IPS-18c (cell line): ENCODE results near the gene TCEAL5.
"Not testable (repeated sequence)": the region's sequence is repeated elsewhere in the genome, so short reads cannot be mapped to it uniquely, and the experiment has no call there.

Experiments used
- H3K4me3 ChIP-seq: 2 replicates; pipeline ENCODE4 v1.7.0; 2013; ENCODE audit warnings: low read depth, mild to moderate bottlenecking, low read length, moderate library complexity; ENCODE audit not compliant: insufficient read depth
- H3K9me3 ChIP-seq: one replicate; pipeline ENCODE4 v1.6.1; 2013; ENCODE audit warnings: mild to moderate bottlenecking, low read length, moderate library complexity; ENCODE audit not compliant: control insufficient read depth, insufficient read depth

The TCEAL5 gene, protein sequence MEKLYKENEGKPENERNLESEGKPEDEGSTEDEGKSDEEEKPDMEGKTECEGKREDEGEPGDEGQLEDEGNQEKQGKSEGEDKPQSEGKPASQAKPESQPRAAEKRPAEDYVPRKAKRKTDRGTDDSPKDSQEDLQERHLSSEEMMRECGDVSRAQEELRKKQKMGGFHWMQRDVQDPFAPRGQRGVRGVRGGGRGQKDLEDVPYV

DNA sequence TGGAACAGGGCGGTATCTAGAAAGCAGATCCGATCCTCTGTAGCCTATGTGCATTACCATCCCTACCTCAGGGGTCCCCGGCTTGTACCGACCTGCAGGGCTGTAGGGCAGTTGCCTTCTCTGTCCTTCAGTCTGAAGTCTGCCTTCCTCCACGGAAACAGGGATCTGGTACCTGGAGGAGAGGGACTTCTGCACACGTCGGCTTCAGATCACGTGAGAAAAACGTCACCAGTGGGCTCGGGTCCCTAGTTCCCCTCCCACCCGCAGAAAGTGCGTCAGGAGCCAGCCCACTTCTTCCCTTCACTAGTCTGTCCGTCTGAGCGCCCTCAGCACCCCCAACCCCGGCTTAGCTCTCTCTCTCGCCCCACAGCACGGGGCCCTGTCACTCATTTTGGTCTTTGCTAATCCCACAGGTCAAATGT lies at the start of gene TCEAL5:
Gene TCEAL5, minus strand, starts transcription at position 170 of the 422 bp plus-strand sequence. CDS start 2,187 bp downstream, outside the sequence.
- H3K4me3 ChIP-seq: peak within 1 kb of the TSS; percentile 36

DNA sequence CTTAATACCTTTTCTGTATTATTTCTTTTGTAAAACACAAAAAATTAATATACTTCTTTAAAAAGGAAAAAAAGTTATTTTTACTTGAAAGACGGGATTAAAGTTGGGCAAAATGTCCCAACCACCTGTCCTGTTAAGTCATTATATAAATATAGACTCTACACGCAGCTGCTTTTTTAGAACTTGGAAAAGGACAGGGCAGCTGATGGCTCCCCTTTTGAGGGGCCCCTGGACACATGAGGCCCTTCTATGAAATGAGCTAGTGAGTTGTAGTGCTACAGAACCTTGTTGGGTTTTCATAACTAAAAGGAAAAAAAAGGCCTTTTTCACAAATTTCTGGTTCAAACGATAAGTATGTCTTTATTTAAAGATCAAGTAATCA lies 34.8 kb upstream of the TCEAL5 start:
- Histone ChIP-seq H3K4me3 (peak overlapping the region; percentile 87; the same call in 1 of the 2 replicates), H3K9me3 (no peaks in the 10 kb centered on the region)

More for the DNA sequence above, at the start of gene TCEAL5:
- no peaks in the 10 kb centered on the region for H3K9me3 ChIP-seq

DNA sequence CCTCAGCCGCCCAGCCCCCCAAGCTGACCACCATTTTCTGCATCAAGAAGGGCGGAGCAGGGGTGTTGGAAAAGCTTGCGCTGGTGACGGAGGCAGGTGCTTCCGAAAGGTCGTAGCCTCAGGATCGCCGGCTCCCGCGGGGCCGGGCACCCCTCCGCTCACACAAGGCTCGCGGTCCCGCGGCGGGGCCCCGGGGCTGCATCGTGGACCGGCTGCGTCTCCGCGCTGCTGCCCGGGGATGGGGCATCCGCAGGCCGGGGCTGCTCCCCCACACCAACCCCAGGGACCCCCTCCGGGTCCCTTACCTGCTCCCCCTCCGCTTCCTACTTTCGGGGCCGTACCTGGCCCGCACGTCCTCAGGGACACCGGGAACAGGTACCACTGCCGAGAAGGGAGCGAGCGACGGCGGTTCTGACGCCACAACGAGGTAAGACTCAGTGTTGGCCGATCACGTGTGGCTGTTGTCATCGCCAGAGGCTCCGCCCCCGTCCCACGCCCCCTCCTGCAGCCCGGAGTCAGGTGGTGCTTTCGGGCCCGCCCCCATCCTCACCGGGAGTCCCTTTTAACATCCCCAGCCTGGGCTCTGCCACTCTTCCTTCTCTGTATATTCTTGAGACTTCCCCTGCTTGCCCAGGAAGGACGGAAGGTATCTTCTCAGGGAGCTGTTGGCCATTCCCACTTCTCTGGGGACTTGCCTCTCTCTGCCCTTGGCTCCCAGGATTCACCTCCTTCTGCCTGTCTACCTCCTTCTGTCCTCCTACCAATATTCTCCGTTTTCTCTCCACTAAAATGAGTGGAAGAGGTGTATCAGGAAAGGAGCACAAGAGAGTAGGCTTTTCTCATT lies 34.2 kb upstream of the TCEAL5 start, which contains the start of gene BEX2:
Gene BEX2, minus strand, starts transcription at position 436 of the 844 bp plus-strand sequence. CDS start 1,014 bp downstream, outside the sequence.
- H3K4me3 ChIP-seq: peak within 1 kb of the TSS; percentile 87
- no peaks in the 10 kb centered on the region for H3K9me3 ChIP-seq

DNA sequence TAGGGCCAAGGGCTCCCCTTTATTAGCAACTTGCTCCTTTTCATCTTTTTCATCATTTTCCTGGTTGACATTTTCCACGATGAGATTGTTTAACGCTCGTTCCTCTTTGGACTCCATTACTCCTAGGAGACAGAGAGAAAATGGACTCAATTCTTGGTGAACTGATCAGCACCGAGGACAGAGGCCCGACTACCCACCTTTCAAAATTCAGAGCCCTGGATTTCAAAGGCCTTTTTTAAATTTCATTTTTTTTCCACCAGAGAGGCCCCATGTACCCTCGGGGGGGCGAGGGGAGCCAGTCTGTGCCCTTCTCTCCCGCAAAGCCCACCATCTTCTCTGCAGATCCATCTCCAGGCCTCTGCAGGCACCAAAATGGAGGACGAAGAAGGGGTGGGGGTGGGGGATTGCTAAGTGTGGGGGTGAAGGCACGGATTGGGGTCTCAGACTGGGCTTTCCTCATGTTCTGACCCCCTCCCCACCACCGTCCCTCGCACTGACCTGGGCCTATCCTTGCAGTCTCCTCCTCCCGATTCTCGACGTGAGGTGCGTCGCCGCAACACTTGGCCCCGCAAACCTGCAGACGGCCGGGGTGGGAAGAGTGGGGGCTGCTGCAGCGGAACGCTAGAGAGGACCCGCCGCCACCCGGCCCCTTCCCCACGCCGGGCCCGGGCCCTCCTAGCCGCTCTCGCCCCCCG lies 33.5 kb upstream of the TCEAL5 start:
- peak overlapping the region; percentile 87 for H3K4me3 ChIP-seq

DNA sequence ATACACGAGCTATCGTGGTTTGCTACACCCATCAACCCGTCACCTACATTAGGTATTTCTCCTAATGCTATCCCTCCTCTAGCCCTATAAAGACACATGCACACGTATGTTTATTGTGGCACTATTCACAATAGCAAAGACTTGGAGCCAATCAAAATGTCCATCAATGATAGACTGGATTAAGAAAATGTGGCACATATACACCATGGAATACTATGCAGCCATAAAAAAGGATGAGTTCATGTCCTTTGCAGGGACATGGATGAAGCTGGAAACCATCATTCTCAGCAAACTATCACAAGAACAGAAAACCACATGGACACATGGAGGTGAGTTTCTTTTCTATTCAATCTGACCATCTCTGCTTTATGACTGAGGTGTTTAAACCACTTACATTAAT lies 29.1 kb upstream of the TCEAL5 start:
- not testable (repeated sequence) for H3K4me3 ChIP-seq, H3K9me3 ChIP-seq

More for the DNA sequence above, 33.5 kb upstream of the TCEAL5 start:
- no peaks in the 10 kb centered on the region for H3K9me3 ChIP-seq

DNA sequence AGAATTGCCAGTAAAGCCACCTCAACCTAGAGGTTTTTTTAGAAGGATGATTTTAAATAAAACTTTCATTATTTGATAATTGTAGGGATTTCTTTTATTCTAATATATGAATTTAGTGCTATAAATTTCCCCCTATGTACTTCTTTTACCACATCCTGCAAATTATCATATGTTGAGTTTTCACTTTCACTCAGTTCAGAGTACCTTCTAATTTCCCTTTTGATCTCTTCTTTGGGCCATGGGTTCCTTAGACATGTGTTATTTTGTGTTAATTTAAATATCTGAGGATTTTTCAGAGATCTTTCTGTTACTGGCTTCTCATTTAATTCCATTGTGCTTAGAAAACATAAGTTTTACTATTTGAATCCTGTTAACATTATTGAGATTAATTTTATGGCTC lies 28.2 kb upstream of the TCEAL5 start:
- Histone ChIP-seq H3K9me3 (no peaks in the 10 kb centered on the region), H3K4me3 (no peak overlapping the region)

DNA sequence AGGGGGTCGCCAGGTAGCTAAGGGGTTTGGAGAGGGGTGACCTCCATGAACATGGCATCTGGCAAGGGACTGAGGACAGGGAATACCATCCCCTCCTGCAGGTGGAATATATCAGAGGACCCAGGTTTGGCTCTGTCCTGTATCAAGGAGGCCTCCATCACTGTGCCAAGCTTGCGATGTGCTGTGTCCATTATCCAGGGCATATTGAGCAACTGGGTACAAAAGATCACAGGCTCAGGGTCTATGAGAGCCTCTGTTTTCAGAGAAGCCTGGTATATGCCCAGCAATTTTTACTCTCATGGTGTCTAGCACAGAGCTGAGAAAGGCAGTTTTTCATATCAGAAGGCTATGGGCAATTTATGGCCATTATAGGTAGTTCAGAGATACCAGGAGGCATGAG lies 16.6 kb upstream of the TCEAL5 start:
- H3K4me3 ChIP-seq: no peak overlapping the region
- H3K9me3 ChIP-seq: no peaks in the 10 kb centered on the region

DNA sequence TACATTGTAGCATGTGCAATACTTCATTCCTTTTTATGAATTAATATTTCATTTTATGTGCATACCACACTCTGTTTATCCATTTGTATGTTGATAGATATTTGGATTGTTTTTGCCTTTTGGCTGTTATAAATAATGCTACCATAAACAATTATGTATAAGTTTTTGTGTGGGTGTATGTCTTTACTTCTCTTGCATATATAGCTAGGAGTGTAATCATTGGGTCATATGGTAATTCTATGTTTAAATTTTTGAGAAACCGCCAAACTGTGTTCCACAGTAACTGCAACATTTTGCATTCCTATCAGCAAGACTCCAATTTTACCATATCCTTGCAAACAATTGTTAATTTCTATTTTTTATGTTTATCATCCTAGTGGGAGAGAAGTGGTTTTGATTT lies 3.1 kb upstream of the TCEAL5 start:
- Histone ChIP-seq H3K9me3 (no peaks in the 10 kb centered on the region), H3K4me3 (no peak overlapping the region)

DNA sequence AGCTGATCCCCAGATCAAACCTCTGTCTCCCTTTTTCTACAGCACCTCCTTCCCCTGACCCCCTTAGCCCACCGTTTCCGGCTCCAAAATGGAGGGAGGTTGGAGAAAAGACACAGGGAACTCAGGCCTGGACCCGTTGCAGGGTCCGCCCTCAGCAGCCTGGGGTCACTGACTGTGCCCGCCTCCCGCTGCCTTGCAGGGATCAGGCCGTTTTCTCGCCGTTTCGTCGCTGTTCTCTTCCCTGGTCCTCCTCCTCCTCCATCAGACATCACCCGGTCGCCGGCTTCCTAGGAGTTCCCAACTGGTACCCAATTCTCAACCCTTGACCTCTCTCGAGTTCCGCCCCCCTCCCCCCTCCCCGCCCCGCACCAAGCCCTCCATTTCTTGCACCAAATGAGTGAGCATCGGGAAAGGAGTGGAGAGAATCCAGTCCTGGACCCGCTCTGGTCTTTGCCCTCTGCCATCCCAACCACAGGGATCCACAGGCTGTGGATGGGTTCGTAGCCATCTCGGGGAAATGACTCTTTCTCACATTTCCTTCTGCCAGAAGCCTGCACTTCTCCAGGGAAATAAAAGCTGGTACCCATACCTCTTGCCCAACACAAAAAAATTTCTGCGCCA lies 493 bp downstream of the TCEAL5 start:
- Histone ChIP-seq H3K9me3 (no peaks in the 10 kb centered on the region), H3K4me3 (peak overlapping the region; percentile 36)

DNA sequence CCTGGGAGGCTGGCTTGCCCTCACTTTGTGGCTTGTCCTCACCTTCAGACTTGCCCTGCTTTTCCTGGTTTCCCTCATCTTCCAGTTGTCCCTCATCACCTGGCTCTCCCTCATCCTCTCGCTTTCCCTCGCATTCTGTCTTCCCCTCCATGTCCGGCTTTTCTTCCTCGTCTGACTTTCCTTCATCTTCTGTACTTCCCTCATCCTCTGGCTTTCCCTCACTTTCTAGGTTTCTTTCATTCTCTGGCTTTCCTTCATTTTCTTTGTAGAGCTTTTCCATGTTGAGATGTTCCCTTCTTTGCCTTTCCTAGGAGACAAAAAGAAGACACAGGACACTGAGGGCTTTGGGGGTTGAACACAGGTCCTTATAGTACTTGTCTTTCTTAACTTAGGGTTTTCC lies 2.3 kb downstream of the TCEAL5 start:
- H3K9me3 ChIP-seq: no peaks in the 10 kb centered on the region
- H3K4me3 ChIP-seq: no peak overlapping the region

DNA sequence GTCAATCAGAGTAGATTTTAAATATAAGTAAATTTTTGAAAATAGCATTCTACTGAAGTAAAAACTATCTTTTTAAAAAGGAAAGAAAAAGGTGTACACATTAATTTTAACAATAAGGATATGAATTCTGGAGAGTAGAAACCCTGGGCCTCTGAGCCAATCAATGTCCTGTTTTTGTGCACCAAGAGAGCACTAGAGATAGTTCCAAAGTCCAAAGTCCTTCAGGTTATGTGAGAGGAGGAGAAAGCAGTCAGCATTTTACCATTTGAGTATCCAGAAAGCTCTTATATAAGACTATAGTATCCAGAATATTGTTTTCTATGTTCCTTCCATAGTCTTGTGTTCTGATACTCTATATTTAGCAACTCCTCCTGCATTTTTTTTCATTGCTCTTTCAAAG lies 18.3 kb downstream of the TCEAL5 start:
- Histone ChIP-seq H3K9me3 (no peaks in the 10 kb centered on the region), H3K4me3 (no peak overlapping the region)

DNA sequence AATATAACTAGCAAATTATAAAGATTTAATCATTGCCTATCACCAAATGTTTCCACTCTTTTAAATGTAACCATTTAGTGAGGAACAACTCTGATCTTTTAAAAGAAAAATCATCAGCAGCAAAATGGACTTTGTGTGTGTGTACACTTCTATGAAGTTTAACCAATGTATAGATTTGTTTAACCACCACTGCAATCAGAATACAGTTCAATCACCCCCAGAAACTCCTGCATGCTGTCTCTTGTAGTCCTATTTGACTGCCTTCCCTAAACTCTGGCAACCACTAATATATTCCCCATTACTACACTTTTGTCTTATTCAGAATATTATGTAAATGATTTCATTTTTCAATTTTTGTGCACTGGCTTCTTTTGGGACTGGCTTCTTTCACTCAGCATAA lies 19.9 kb downstream of the TCEAL5 start:
- H3K4me3 ChIP-seq: no peak overlapping the region

DNA sequence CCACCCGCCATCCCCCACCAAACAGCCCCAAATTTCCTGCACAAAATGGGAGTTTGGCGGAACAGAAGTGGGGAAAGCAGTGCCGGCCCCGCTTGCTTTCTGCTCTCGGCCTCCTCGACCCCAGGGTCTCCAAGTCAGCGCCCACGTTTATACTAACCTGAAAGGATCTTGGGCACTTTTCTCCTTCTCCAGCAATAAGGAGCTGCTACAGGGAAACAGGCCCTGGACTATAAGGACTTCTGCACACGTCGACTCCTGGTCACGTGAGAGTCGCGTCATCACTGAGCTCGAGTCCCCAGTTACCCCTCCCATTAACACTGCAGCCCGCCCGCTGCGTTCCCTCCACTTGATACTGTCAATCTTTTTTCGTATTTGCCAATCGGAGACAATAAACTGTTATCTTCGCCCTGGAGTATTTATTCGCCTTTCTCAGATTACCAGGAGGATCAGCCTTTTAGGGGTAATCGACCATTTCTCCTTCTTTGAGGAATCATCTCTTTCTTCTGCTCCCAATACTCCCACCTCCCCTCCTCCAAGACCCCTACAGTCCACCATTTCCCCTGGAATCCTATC lies 21.5 kb downstream of the TCEAL5 start, which contains the start of gene TCEAL8:
Gene TCEAL8, minus strand, starts transcription at position 235 of the 573 bp plus-strand sequence. CDS start 1,176 bp downstream, outside the sequence.
- no peaks in the 10 kb centered on the region for H3K9me3 ChIP-seq
- peak within 1 kb of the TSS; percentile 68 for H3K4me3 ChIP-seq

More for the DNA sequence above, 19.9 kb downstream of the TCEAL5 start:
- H3K9me3 ChIP-seq: no peaks in the 10 kb centered on the region

DNA sequence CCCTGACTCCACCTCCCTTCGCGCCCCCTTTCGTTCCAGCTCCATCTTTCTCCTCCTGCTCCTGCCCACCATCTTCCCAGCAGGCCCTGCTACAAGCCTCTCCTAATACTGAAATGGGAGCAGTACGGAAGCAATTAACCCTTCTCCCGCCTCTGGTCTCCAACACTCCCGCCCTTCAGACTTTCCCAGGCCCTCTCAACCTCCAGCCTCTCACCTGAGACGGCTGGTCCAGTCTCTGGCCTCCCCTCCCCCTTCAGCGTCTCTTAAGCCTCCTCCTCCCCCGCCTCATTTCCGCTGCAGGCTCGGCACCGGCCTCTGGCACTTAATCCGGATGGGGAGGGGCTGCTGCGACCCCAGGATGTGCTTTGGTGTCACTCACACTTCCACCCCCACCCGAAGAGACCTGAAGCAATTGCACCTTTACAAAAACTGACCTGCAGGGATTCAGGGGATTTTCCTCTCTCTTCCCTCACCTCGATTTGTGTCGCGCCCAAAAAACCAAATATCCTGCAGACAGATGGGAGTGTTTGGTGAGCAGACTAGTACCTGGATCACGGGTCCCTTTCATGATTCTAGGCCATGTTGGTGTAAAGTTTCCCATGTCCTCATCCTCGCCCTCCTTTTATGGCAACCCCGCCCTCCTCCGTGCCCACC lies 22.3 kb downstream of the TCEAL5 start:
- no peaks in the 10 kb centered on the region for H3K9me3 ChIP-seq
- H3K4me3 ChIP-seq: peak overlapping the region; percentile 68

DNA sequence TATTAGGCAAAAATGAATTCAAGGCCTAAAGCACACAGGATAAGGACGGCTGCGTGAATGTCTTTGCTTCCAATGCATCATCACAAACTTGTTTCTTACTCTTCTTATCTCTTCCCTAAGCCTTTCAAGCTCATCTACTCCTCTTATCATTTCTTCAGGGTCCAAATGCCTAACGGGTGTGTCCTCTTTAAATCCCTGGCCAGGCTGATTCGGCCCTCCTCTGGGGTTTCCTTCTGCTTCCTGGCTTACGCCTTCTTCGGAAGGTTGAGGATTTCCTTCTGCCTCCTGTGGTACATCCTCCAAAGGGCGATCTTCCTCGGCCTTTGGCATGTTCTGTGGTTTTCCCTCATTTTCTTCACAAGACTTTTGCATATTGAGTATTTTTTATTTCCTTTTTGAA lies 22.9 kb downstream of the TCEAL5 start:
- peak overlapping the region; percentile 68 for H3K4me3 ChIP-seq
- H3K9me3 ChIP-seq: no peaks in the 10 kb centered on the region

DNA sequence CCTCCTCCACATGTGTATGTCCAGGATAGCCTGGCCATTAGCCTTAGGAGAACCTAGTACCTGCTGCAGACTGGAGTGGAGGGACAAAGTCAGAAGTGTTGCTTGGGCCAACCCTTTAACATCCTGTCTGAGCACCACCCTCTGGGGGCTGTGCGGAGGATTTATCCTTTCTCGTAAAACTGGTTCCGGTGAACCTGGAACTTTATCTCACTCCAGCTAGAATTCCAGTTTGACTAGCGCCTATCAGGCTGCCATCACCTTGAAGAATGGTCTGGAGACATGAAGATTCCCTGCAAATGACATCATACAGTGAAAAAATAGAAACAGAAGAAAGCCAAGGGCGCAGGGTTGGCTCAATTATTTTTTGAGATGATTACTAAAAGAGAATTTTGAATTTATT lies 25.6 kb downstream of the TCEAL5 start:
- H3K9me3 ChIP-seq: no peaks in the 10 kb centered on the region
- no peak overlapping the region for H3K4me3 ChIP-seq
